GM12878 (cell line): Measurements from ENCODE around the gene ZNF480.
"Not testable (repeated sequence)": the region's sequence is repeated elsewhere in the genome, so short reads cannot be mapped to it uniquely, and the experiment has no call there.

Source experiments
- MXI1 ChIP-seq: fragments of 150-350 bp; IDR thresholded peaks from 2 replicates; pipeline ENCODE4 v1.6.1; 2011; ENCODE audit warnings: low read depth, mild to moderate bottlenecking, inconsistent platforms, low read length, improper control_type of control experiment
- TF ChIP-seq, protein P1 (sequence below), 3 experiments: IDR thresholded peaks in 2 of 3; conservative IDR thresholded peaks in 1 of 3; 2 replicates each; pipeline ENCODE4 v1.5.1; 2011; ENCODE audit warnings: low read depth in 3 of 3, low read length in 3 of 3, mild to moderate bottlenecking in 3 of 3, control low read depth in 2 of 3, moderate library complexity in 2 of 3, inconsistent platforms in 1 of 3, mixed read lengths in 1 of 3; ENCODE audit not compliant: control insufficient read depth in 2 of 3, insufficient read depth in 1 of 3; ENCODE audit errors: extremely low read depth in 1 of 3

DNA sequence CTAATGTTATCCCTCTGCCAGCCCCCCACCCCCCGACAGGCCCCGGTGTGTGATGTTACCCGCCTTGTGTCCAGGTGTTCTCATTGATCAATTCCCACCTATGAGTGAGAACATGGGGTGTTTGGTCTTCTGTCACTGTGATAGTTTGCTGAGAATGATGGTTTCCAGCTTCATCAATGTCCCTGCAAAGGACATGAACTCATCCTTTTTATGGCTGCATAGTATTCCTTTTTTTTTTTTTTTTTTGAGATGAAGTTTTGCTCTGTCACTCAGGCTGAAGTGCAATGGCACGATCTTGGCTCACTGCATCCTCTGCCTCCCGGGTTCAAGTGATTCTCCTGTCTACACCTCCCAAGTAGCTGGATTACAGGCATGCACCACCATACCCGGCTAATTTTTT is 4.0 kb upstream of the ZNF480 start:
- TF ChIP-seq MXI1, result not testable (repeated sequence)
- TF ChIP-seq, protein P1, sequence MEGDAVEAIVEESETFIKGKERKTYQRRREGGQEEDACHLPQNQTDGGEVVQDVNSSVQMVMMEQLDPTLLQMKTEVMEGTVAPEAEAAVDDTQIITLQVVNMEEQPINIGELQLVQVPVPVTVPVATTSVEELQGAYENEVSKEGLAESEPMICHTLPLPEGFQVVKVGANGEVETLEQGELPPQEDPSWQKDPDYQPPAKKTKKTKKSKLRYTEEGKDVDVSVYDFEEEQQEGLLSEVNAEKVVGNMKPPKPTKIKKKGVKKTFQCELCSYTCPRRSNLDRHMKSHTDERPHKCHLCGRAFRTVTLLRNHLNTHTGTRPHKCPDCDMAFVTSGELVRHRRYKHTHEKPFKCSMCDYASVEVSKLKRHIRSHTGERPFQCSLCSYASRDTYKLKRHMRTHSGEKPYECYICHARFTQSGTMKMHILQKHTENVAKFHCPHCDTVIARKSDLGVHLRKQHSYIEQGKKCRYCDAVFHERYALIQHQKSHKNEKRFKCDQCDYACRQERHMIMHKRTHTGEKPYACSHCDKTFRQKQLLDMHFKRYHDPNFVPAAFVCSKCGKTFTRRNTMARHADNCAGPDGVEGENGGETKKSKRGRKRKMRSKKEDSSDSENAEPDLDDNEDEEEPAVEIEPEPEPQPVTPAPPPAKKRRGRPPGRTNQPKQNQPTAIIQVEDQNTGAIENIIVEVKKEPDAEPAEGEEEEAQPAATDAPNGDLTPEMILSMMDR (IDR thresholded peaks at IDR 0.05 in 2 of 3, conservative IDR thresholded peaks at IDR 0.05 in 1 of 3; ENCODE audit: control insufficient read depth in 2 of 3, extremely low read depth in 1 of 3, insufficient read depth in 1 of 3, low read depth in 3 of 3, low read length in 3 of 3), result not testable (repeated sequence)
